Adrenal gland (tissue), 12 donors: ENCODE measurements around the gene VWF. TPM values are rescaled to one million over a fixed set of nuclear protein-coding genes. Genes with fewer than 3 reads are reported as not detected.
"Not testable (repeated sequence)": the region's sequence is repeated elsewhere in the genome, so short reads cannot be mapped to it uniquely, and the experiment has no call there.

Experiments used
- DNase-seq, 7 donors: peaks; one replicate each; pipeline ENCODE4 v3.0.0-alpha.2; 2019 to 2020
- H3K27ac ChIP-seq, 5 donors: fragments of 200-600 bp; sonication (generic) in 4 of 5; 1 replicate in 3 of 5; 2 replicates in 2 of 5; pipeline versions ENCODE4 v1.5.1 to v1.8.0; 2016 to 2020; ENCODE audit warnings: mild to moderate bottlenecking in 1 of 5
- H3K27me3 ChIP-seq: fragments of 200-600 bp; 2 replicates; pipeline ENCODE4 v1.8.0; 2021
- H3K36me3 ChIP-seq, 2 donors: fragments of 200-600 bp; replicated peaks in 1 of 2; 1 replicate in 1 of 2; 2 replicates in 1 of 2; pipeline versions ENCODE4 v1.5.1 to v1.8.0; 2018 to 2022
- H3K4me1 ChIP-seq, 2 donors: fragments of 200-600 bp; replicated peaks in 1 of 2; 1 replicate in 1 of 2; 2 replicates in 1 of 2; pipeline versions ENCODE4 v1.5.1 to v1.8.0; 2018 to 2021
- H3K4me3 ChIP-seq, 4 donors: fragments of 200-600 bp; sonication (generic) in 3 of 4; one replicate each; pipeline ENCODE4 v1.5.1; 2016 to 2018
- H3K9me3 ChIP-seq, 3 donors: fragments of 200-600 bp; sonication (generic) in 1 of 3; replicated peaks in 1 of 3; 1 replicate in 2 of 3; 2 replicates in 1 of 3; pipeline versions ENCODE4 v1.5.1 to v1.8.0; 2016 to 2021
- CTCF ChIP-seq, 6 experiments: fragments of 450-650 bp in 4 of 6; fragments of 200-600 bp in 2 of 6; sonication (generic) in 1 of 6; IDR thresholded peaks; 1 replicate in 5 of 6; 2 replicates in 1 of 6; pipeline versions ENCODE4 v1.5.1 to v1.8.0; 2016 to 2021; ENCODE audit warnings: antibody characterized with exemption in 6 of 6, mild to moderate bottlenecking in 2 of 6, moderate library complexity in 1 of 6
- POLR2A ChIP-seq, 2 donors: fragments of 450-650 bp; IDR thresholded peaks; one replicate each; pipeline ENCODE4 v1.6.1; 2017; ENCODE audit warnings: antibody characterized with exemption in 2 of 2, mild to moderate bottlenecking in 2 of 2, moderate library complexity in 1 of 2
- WGBS, 4 donors: extraction: QIAGEN DNeasy Blood & Tissue Kit in 2 of 4; methylation state at CpG; one replicate each; pipeline versions ENCODE4 v1.1.5 to v1.1.7; 2013 to 2017; 5-methylcytosine and 5-hydroxymethylcytosine counted together
- intact Hi-C, 2 donors: fragments of 100-400 bp; cut with DNase I; formaldehyde crosslinking; loops; one replicate each; pipeline versions ENCODE4 v1.14.1 to v1.15.0; 2022 to 2023
- polyA plus RNA-seq, 3 donors: library from polyadenylated mRNA; stranded (reverse); fragments of 200-250 nt in 2 of 3; fragments of 350-450 nt in 1 of 3; fragmentation: Illumina TruSeq in 1 of 3; extraction: RNeasy Lipid Tissue Mini Kit (QIAGEN cat#74804) in 1 of 3; gene quantifications; one replicate each; pipeline ENCODE4 v1.2.3, GENCODE V29; 2013 to 2014
- total RNA-seq, 9 donors: library from RNA; depleted of rRNA in 4 of 9; stranded (reverse); fragments of >200 nt in 4 of 9; fragments of 120-200 nt in 1 of 9; fragmentation: NEBNext Ultra II Directional in 1 of 9; extraction: Animal tissue kit (Norgen Biotek cat#: 25700) in 1 of 9; gene quantifications; one replicate each; pipeline versions ENCODE4 v1.1.0 to v1.2.4, GENCODE V29; 2013 to 2023
- donor health status: healthy with polysubstance abuse.
- donor health status: Bipolar disorder and iron deficiency.
- donor health status: DM: yes; HTN: yes; CAD: no.
- donor health status: DM: no; HTN: no; CAD: no.
- donor health status: DM: no; HTN: no; CAD: no.
- donor health status: DM: yes; HTN: yes; CAD: no.

VWF gene
- total and polyA plus RNA-seq, 12 donors: 2.0 to 60.1 (median 36.2) TPM

GRCh38 chr12:6026998-6027397 lies 97.5 kb downstream of the VWF start:
- Histone ChIP-seq H3K27me3 (no peaks in the 10 kb centered on the region), H3K27ac (no peak overlapping the region), H3K4me1 (no peaks in the 10 kb centered on the region), H3K4me3 (no peak overlapping the region), H3K9me3 (no peaks in the 10 kb centered on the region), H3K36me3 (no peaks in the 10 kb centered on the region)
- WGBS, 4 donors: 76 to 83% (median 83%) methylated on average over 6 of the region's 6 CpGs
- intact Hi-C loops: no loop called here
- TF ChIP-seq CTCF (IDR thresholded peaks at IDR 0.05) (no peak), POLR2A (IDR thresholded peaks at IDR 0.05) (no peak)
- DNase-seq: no peak

- H3K4me1 ChIP-seq, H3K9me3 ChIP-seq, H3K27me3 ChIP-seq, H3K36me3 ChIP-seq, H3K4me3 ChIP-seq, intact Hi-C loops, H3K27ac ChIP-seq: not testable (repeated sequence)
- WGBS, 4 donors: 79 to 85% (median 83%) methylated on average over 7 to 8 of the region's 9 CpGs
- DNase-seq: peak in 1 of 7 donors; percentile 14
Observed at GRCh38 chr12:6025703-6026298, 98.7 kb downstream of the VWF start.

- H3K27me3 ChIP-seq, intact Hi-C loops, H3K4me1 ChIP-seq, H3K27ac ChIP-seq, H3K36me3 ChIP-seq, H3K9me3 ChIP-seq, DNase-seq, H3K4me3 ChIP-seq: not testable (repeated sequence)
- 80 to 88% (median 83%) methylated on average over 2 of the region's 2 CpGs for WGBS, 4 donors
Observed at GRCh38 chr12:6024066-6024465, 100.4 kb downstream of the VWF start.

GRCh38 chr12:6020930-6021329 lies 103.5 kb downstream of the VWF start:
- no peaks in the 10 kb centered on the region for H3K27me3 ChIP-seq
- H3K36me3 ChIP-seq: no peaks in the 10 kb centered on the region
- H3K4me3 ChIP-seq: no peak overlapping the region
- H3K27ac ChIP-seq: no peak overlapping the region
- no peak for DNase-seq
- H3K9me3 ChIP-seq: no peaks in the 10 kb centered on the region
- TF ChIP-seq CTCF (IDR thresholded peaks at IDR 0.05) (no peak), POLR2A (IDR thresholded peaks at IDR 0.05) (no peak)
- intact Hi-C loops: no loop called here
- 45 to 85% (median 70%) methylated on average over 5 of the region's 5 CpGs for WGBS, 4 donors
- H3K4me1 ChIP-seq: no peaks in the 10 kb centered on the region

GRCh38 chr12:6020511-6020910 lies 104.0 kb downstream of the VWF start:
- intact Hi-C loops, H3K36me3 ChIP-seq, H3K9me3 ChIP-seq, H3K27me3 ChIP-seq, H3K4me1 ChIP-seq, H3K4me3 ChIP-seq, H3K27ac ChIP-seq, DNase-seq: not testable (repeated sequence)
- 83 to 100% (median 89%) methylated on average over 3 to 10 of the region's 10 CpGs for WGBS, 4 donors

- H3K4me3 ChIP-seq, H3K9me3 ChIP-seq, DNase-seq, H3K4me1 ChIP-seq, intact Hi-C loops, H3K36me3 ChIP-seq, H3K27me3 ChIP-seq, H3K27ac ChIP-seq: not testable (repeated sequence)
- 95 to 99% (median 95%) methylated on average over 15 to 24 of the region's 24 CpGs for WGBS, 4 donors
Observed at GRCh38 chr12:6019256-6019655, 105.2 kb downstream of the VWF start.
